NT2/D1 (cell line): Measurements from ENCODE around the gene OR52L1.

Experiments used
- SUZ12 ChIP-seq: IDR thresholded peaks from 2 replicates; pipeline ENCODE4 v1.6.1; 2011; ENCODE audit not compliant: insufficient read length, insufficient read depth; ENCODE audit errors: extremely low read depth
- ZNF274 ChIP-seq: IDR thresholded peaks from 2 replicates; pipeline ENCODE4 v1.6.1; 2011; ENCODE audit warnings: mild to moderate bottlenecking, low read depth, low read length

DNA sequence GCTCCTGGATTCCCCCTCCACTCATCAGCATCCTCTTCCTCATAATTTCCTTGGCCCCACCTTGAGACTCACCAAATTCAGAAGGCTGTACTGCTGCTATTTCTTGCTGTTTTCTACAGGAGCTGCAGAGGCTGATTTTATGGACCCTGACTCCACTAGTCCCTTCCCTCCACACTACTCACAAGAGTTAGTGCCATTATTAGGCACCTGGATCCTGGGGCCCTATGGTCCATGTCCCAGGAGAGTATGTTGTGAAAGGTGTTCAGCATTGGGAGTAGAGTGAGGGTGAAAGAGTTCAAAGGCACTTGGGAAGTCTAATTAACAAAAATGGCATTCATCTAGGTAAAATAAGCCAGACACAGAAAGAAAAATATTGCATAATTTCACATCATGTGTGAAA is 20.1 kb upstream of the OR52L1 start, which contains the start of gene OR56A4:
- TF ChIP-seq ZNF274 (no peak), SUZ12 (no peak)
